ENCODE measurements around the gene KCNMB2.

Gene KCNMB2

GRCh38 chr3:178802259-178802658 lies 266.0 kb downstream of the KCNMB2 start:
- no peak for DNase-seq (ENCODE audit: extremely low read depth in 1 of 2, low read depth in 1 of 2)

GRCh38 chr3:178802993-178803693 lies 266.9 kb downstream of the KCNMB2 start:
- no peak for DNase-seq (ENCODE audit: extremely low read depth in 1 of 2, low read depth in 1 of 2)

GRCh38 chr3:178804606-178805005 lies 268.4 kb downstream of the KCNMB2 start:
- no peak for DNase-seq (ENCODE audit: extremely low read depth in 1 of 2, low read depth in 1 of 2)

- DNase-seq (ENCODE audit: extremely low read depth in 1 of 2, low read depth in 1 of 2), result no peak
These were observed 269.5 kb downstream of the KCNMB2 start for GRCh38 chr3:178805741-178806140.

GRCh38 chr3:178806651-178807050 lies 270.4 kb downstream of the KCNMB2 start:
- no peak for DNase-seq (ENCODE audit: extremely low read depth in 1 of 2, low read depth in 1 of 2)

- no peak for DNase-seq (ENCODE audit: extremely low read depth in 1 of 2, low read depth in 1 of 2)
These were observed 271.5 kb downstream of the KCNMB2 start for GRCh38 chr3:178807694-178808093.

GRCh38 chr3:178808748-178809147 lies 272.5 kb downstream of the KCNMB2 start:
- DNase-seq (ENCODE audit: extremely low read depth in 1 of 2, low read depth in 1 of 2), result no peak

GRCh38 chr3:178810181-178810580 lies 273.9 kb downstream of the KCNMB2 start:
- no peak for DNase-seq (ENCODE audit: extremely low read depth in 1 of 2, low read depth in 1 of 2)

- DNase-seq (ENCODE audit: extremely low read depth in 1 of 2, low read depth in 1 of 2), result no peak
These were observed 286.5 kb downstream of the KCNMB2 start for GRCh38 chr3:178822722-178823121.

- DNase-seq (ENCODE audit: extremely low read depth in 1 of 2, low read depth in 1 of 2), result no peak
These were observed 286.9 kb downstream of the KCNMB2 start for GRCh38 chr3:178823150-178823549.

- DNase-seq (ENCODE audit: extremely low read depth in 1 of 2, low read depth in 1 of 2), result no peak
These were observed 287.5 kb downstream of the KCNMB2 start for GRCh38 chr3:178823591-178824246.

- DNase-seq (ENCODE audit: extremely low read depth in 1 of 2, low read depth in 1 of 2), result no peak
These were observed 290.3 kb downstream of the KCNMB2 start for GRCh38 chr3:178826435-178827123.

- DNase-seq (ENCODE audit: extremely low read depth in 1 of 2, low read depth in 1 of 2), result no peak
These were observed 291.1 kb downstream of the KCNMB2 start for GRCh38 chr3:178827285-178827856.

- DNase-seq (ENCODE audit: extremely low read depth in 1 of 2, low read depth in 1 of 2), result no peak
These were observed 297.5 kb downstream of the KCNMB2 start for GRCh38 chr3:178833695-178834094.

GRCh38 chr3:178835033-178835432 lies 298.8 kb downstream of the KCNMB2 start:
- DNase-seq (ENCODE audit: extremely low read depth in 1 of 2, low read depth in 1 of 2), result no peak

- no peak for DNase-seq (ENCODE audit: extremely low read depth in 1 of 2, low read depth in 1 of 2)
These were observed 301.3 kb downstream of the KCNMB2 start for GRCh38 chr3:178837512-178837911.

- no peak for DNase-seq (ENCODE audit: extremely low read depth in 1 of 2, low read depth in 1 of 2)
These were observed 304.4 kb downstream of the KCNMB2 start for GRCh38 chr3:178840586-178840985.

GRCh38 chr3:178841011-178841410 lies 304.8 kb downstream of the KCNMB2 start:
- no peak for DNase-seq (ENCODE audit: extremely low read depth in 1 of 2, low read depth in 1 of 2)

GRCh38 chr3:178844916-178845315 lies 308.7 kb downstream of the KCNMB2 start:
- DNase-seq (ENCODE audit: extremely low read depth in 1 of 2, low read depth in 1 of 2), result no peak

GRCh38 chr3:178845420-178846118 lies 309.3 kb downstream of the KCNMB2 start:
- no peak for DNase-seq (ENCODE audit: extremely low read depth in 1 of 2, low read depth in 1 of 2)

- no peak for DNase-seq (ENCODE audit: extremely low read depth in 1 of 2, low read depth in 1 of 2)
These were observed 311.0 kb downstream of the KCNMB2 start for GRCh38 chr3:178847190-178847589.

All from activated CD8-positive, alpha-beta memory T cell treated with anti-CD3 and anti-CD28 coated beads for 1 hour (primary cell).